GM18517 (cell line): ENCODE results near the gene PTBP1.
"Not testable (repeated sequence)": the region's sequence is repeated elsewhere in the genome, so short reads cannot be mapped to it uniquely, and the experiment has no call there.

Experiments
- ATAC-seq: cut with Tn5 transposase; IDR thresholded peaks from one replicate; pipeline ENCODE4 v1.9.1; 2021; ENCODE audit warnings: mild to moderate bottlenecking, moderate library complexity; ENCODE audit not compliant: unreplicated experiment

Gene PTBP1

DNA sequence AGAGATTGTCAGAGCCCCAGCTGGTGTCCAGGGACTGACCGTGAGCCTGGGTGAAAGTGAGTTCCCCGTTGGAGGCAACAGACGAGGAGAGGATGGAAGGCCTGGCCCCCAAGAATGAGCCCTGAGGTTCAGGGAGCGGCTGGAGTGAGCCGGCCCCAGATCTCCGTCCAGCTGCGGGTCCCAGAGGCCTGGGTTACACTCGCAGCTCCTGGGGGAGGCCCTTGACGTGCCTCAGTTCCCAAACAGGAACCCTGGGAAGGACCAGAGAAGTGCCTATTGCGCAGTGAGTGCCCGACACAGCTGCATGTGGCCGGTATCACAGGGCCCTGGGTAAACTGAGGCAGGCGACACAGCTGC is 53.7 kb downstream of the PTBP1 start:
- no peak for ATAC-seq

DNA sequence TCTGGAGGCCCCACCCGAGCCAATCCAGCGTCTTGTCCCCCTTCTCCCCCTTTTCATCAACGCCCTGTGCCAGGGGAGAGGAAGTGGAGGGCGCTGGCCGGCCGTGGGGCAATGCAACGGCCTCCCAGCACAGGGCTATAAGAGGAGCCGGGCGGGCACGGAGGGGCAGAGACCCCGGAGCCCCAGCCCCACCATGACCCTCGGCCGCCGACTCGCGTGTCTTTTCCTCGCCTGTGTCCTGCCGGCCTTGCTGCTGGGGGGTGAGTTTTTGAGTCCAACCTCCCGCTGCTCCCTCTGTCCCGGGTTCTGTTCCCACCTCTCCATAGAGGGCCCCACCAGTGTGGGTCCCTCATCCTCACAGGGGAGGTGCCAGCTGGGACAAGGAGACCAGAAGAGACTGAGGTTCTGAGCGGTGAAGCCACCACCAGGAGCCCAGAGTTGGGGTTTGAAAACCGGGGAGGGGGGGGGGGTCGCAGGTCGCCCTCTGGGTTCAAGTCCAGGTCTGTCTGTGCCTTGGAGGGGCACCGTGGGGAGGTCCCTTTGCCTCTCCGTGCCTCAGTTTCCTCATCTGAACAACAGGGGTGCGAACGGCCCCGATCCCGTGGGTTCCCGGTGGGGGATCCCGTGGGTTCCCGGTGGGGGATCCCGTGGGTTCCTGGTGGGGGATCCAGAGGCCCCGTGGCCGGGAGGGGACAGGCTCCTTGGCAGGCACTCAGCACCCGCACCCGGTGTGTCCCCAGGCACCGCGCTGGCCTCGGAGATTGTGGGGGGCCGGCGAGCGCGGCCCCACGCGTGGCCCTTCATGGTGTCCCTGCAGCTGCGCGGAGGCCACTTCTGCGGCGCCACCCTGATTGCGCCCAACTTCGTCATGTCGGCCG is 55.1 kb downstream of the PTBP1 start, which contains the start of gene ELANE:
ELANE (plus strand) TSS at position 168 of the 878 bp plus-strand sequence; CDS start at position 194, 26 bp downstream.
- ATAC-seq: no peak

DNA sequence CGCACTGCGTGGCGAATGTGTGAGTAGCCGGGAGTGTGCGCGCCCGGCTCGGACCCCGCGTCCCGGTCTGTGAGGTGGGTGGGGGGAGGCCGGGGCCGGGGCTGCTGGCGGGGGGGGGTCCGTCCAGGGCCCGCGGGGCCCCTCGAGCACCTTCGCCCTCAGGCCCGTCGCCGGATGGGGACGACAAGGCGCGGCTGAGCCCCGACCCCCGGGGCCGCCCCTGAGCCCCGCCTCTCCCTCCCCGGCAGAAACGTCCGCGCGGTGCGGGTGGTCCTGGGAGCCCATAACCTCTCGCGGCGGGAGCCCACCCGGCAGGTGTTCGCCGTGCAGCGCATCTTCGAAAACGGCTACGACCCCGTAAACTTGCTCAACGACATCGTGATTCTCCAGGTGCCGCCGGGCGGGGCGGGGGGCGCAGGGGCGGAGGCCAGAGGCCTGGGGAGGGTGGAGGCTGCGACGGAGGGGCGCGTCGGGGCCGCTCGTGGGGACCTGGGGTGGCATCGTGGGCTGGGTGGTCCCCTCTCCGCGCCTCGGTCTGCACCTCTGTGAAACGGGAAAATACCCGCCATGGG is 55.8 kb downstream of the PTBP1 start:
- ATAC-seq: no peak

DNA sequence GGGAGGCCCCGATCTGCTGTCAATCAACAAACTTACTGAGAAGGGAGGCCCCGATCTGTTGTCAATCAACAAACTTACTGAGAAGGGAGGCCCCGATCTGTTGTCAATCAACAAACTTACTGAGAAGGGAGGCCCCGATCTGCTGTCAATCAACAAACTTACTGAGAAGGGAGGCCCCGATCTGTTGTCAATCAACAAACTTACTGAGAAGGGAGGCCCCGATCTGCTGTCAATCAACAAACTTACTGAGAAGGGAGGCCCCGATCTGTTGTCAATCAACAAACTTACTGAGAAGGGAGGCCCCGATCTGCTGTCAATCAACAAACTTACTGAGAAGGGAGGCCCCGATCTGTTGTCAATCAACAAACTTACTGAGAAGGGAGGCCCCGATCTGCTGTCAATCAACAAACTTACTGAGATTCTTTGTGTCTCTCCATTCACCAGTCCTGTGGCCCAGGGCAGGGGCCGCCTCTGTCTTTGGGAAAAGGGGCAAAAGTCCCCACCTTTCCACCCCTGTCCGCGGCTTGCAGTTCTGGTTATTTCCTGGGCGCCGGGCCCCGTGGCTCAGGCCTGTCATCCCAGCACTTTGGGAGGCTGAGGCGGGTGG is 56.5 kb downstream of the PTBP1 start:
- ATAC-seq: not testable (repeated sequence)

DNA sequence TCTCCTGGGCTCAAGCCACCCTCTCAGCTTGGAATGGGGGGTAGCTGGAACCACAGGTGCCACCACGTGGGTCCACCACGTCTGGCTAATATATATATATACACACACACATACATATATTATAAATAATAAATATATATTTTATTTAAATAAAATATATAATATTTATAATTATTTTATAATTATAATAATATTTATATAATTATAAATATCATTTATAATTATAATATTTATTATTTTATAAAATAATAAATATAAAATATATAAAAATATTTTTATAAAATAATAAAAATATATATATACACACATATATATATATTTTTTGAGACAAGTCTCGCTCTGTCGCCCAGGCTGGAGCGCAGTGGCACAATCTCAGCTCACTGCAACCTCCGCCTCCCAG is 57.3 kb downstream of the PTBP1 start:
- ATAC-seq: no peak

DNA sequence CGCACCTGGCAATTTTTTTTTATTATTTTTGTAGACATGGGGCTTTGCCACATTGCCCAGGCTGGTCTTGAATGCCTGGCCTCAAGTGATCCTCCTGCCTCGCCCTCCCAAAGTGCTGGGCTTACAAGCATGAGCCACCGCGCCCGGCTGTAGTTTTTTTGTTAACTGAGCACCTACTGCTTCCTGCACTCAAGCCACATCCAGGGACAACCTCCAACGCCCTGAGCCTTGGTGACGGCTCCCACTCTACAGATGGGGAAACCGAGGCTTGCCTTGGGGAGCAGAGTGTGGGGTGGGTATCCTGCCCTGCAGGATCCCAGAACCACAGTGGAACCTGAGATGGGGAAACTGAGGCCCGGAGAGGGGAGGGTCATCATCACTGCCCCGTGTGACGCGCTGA is 57.9 kb downstream of the PTBP1 start:
- ATAC-seq: no peak

DNA sequence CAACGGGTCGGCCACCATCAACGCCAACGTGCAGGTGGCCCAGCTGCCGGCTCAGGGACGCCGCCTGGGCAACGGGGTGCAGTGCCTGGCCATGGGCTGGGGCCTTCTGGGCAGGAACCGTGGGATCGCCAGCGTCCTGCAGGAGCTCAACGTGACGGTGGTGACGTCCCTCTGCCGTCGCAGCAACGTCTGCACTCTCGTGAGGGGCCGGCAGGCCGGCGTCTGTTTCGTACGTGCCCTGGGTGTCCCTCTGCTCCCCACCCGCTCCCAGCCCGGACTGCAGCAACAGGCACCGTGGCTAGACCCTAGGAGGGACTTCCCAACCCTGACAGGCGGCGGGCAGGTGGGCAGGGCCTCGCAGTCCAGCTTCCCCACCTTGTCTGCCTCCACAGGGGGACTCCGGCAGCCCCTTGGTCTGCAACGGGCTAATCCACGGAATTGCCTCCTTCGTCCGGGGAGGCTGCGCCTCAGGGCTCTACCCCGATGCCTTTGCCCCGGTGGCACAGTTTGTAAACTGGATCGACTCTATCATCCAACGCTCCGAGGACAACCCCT is 58.4 kb downstream of the PTBP1 start:
- ATAC-seq: no peak

DNA sequence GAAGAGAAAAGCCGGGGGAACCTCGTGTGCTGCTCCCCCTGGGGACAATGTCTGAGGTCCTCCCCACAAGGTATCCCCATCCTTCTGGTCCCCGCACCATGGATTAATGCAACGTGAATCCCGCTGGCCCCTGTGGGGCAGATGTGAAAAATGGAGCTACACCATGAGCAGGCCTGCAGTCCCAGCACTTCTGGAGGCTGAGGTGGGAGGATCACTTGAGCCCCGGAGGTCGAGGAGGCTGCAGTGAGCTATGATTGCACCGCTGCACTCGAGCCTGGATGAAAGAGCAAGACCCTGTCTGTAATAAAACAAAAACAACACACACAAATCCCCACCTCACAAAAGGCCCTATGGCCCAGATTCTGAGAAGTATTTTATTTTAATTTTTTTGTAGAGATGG is 61.0 kb downstream of the PTBP1 start:
- ATAC-seq: no peak

DNA sequence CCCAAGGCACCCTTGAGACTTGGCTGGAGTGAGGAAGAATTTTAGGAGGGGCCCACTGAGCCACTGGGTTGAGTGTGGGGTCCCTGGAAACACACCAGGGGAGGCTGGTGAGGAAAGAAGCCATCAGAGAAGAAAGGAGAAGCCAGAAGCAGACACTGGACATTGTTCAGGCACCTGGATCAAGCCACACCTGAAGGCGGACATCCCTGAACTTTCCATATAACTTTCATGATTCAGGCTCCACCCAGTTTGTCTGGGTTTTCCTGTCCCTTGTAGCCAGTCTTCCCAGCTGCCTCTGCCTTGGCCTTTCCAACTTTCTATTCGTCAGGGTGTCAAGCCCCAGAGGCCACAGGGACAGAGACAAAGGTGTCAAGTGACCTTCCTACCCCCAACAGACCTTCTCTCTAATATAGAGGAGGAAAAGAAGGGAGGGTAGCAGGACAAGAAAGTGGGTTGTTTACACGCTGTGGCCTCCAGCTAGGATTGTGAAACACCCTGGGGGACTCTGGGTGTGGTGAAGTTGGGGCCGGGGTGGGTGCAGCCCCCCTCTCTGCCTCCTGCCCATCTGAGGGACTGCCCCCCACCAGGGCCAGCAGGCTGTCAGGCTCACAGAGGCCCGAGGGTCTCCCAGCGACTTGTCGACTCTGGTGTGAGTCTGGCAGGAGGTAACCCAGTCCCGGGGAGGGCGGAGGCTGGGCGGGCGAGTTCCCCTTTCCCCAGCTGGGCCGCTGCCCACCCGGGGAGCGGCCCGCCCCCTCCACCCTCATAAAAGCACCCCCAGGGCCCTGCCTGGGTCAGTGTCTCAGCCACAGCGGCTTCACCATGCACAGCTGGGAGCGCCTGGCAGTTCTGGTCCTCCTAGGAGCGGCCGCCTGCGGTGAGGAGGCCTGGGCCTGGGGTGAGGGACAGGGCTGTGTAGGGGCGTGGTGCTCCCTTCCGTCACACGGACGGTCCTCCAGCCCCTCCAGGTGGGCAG is 61.9 kb downstream of the PTBP1 start, which contains the start of gene CFD:
CFD (plus strand) TSS at position 797 of the 976 bp plus-strand sequence; CDS start at position 823, 26 bp downstream.
- ATAC-seq: no peak

DNA sequence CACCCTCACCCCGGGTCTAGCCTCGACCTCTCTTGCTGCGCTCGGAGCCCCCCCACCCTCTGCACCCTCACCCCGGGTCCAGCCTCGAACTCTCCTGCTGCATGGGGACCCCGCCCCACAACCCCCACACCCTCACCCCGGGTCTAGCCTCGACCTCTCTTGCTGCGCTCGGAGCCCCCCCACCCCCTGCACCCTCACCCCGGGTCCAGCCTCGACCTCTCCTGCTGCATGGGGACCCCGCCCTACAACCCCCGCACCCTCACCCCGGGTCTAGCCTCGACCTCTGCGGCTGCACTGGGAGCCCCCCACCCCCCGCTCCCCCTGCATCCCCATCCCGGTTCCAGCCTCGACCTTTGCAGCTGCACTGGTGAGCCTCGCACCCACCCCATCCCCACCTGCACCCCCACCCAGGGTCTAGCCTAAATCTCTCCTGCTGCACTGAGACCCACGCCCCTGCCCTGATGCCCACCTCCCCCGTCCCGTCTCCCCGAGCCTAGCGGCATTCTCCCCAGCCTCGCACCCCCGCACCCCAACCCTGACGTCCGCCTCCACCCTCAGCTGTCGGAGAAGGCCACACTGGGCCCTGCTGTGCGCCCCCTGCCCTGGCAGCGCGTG is 64.0 kb downstream of the PTBP1 start:
- ATAC-seq: no peak
